NCI-H2196 treated with DMSO at 0.1 percent for 48 hours (cell line): ENCODE results near the gene KLHL9.
A peak's percentile ranks its signal among the peaks of the same experiment; 100 is the strongest.

Source experiments
- DNase-seq: peaks from one replicate; lab custom pipeline; 2025; ENCODE audit not compliant: unreplicated experiment; lab: John Stamatoyannopoulos, UW

The KLHL9 gene

GRCh38 chr9:21320465-21320864 lies 14.7 kb downstream of the KLHL9 start:
- no peak for DNase-seq

GRCh38 chr9:21317956-21318923 lies 17.0 kb downstream of the KLHL9 start:
- peak; percentile 28 for DNase-seq

- DNase-seq, result no peak
Measured at GRCh38 chr9:21316860-21317259, 18.3 kb downstream of the KLHL9 start.

- no peak for DNase-seq
Measured at GRCh38 chr9:21316032-21316842, 19.0 kb downstream of the KLHL9 start.

DNA sequence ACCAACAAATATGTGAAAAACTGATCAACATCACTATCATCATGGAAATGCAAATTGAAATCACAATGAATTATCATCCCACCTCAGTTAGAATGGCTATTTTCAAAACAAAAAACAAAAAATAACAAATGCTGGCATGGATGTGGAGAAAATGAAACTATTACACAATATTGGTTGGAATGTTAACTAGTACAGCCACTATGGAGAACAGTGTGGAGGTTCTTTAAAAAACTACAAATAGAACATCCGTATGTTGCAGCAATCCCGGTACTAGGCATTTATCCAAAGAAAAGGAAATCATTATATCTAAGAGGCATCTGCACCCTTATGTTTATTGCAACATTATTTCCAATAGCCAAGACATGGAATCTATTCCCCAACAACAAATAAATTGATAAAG lies 21.1 kb downstream of the KLHL9 start:
- DNase-seq, result no peak

- no peak for DNase-seq
Measured at GRCh38 chr9:21311889-21312288, 23.3 kb downstream of the KLHL9 start.

DNA sequence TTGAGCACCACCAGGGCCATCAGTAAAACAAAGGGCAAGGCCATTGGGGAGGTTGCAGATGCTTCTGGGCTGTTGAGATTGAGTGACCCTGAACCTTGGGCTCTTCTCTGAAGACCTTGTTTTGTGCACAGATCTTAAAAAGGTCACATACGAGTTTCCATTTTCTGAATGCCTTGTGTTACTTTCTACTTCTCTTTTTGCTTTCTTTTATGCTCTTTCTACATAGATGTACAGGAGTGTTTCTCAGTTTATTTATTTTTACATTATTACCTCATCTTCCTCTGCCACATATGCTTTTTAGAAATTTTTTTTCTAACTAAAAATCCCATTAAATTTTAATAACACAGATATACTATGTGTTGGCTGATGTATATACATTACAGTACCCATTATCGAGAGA lies 30.0 kb downstream of the KLHL9 start, which contains the start of gene IFNA5:
TSS of gene IFNA5 (minus strand) at position 101 of the 400 bp plus-strand sequence. CDS start at position 44, 57 bp downstream.
- DNase-seq, result no peak

DNA sequence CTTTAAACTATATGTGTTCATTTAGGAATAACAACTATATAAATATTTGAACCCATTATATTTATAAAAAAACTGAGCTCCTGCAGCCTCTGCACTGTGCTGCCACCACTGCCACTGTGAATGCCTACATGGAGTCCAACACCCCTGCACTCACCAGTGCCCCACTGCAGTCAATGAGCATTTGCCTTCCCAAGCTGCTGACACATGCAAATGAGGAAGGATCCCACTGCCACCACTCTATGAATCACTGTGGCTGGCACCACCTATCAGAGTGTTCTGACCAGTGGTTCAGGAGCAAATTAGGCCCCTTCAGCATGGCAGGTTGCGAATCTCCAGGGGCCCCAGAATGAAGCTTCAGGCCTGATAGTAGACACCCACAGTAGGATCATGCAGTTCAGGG lies 39.2 kb downstream of the KLHL9 start:
- DNase-seq, result no peak

- DNase-seq, result no peak
Measured at GRCh38 chr9:21294904-21295538, 40.2 kb downstream of the KLHL9 start.

- DNase-seq, result no peak
Measured at GRCh38 chr9:21294364-21294774, 40.8 kb downstream of the KLHL9 start.

DNA sequence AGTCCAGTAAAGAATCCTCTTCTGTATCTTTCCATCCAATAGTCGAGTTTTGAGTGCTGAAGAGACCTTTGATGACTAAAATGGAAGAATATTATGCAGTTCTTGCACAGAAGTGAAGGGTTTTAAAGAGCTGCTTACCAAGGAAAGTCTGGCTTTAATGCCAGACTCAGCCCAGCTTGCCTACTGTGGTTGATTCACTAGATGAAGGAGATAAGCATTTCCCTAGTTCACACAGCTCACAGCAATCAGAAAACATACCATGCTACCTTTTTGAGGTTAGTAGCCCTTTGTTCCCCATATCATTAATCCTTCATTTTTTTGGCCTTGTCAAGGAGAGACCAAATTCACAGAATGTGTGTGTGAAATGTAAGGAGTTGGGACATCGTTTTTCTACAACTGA lies 45.4 kb downstream of the KLHL9 start:
- DNase-seq, result no peak

GRCh38 chr9:21287280-21287679 lies 47.9 kb downstream of the KLHL9 start:
- DNase-seq, result no peak

DNA sequence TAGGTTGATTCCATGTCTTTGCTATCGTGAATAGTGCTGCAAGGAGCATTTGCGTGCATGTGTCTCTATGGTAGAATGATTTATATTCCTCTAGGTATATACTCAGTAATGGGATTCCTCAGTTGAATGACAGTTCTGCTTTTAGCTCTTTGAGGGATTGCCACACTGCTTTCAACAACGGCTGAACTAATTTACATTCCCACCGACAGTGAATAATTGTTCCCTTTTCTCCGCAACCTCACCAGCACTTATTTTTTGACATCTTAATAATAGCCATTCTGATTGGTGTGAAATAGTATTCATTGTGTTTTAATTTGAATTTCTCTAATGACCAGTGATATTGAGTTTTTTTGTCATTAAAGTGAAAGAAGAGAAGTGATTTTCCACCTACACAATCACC lies 48.5 kb downstream of the KLHL9 start:
- DNase-seq, result no peak

DNA sequence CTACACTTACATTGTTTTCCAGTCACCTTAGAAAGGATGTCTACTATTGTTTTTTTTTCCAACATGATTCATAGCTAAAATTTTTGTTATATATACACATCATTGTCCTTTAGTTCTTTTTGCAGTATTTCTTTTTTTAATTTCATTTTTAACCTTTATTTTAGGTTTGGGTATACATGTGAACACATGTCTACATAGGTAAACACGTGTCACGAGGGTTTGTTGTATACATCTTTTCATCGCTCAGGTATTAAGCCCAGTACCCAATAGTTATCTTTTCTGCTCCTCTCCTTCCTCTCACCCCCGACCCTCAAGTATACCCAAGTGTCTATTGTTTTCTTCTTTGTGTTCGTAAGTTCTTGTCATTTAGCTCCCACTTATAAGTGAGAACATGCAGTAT lies 49.1 kb downstream of the KLHL9 start:
- DNase-seq, result no peak

DNA sequence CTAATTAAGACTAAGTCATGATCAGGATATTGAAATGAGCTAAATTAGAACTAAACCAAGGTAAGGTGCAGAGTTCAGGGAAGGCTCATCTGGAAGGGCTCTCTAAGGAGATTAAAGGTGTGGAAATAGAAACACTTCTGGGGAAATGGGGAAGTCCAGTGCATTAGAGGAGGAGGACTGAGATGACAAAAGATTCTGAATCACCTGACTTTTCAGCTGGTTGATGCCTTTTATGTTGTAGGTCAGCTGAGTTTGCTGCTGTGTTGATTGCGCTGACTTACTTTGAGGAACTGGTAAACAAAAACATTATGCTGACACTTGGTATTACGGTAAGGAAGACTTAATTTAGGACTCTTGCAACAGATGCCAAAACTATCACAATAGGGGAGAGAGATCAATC lies 53.9 kb downstream of the KLHL9 start:
- DNase-seq, result no peak
